ENCODE results near the gene AIF1L. TPM values are rescaled to one million over a fixed set of nuclear protein-coding genes. Genes with fewer than 3 reads are reported as not detected.

The AIF1L gene
- total RNA-seq, 1 donor from 2014 or later: 2.6 TPM

DNA sequence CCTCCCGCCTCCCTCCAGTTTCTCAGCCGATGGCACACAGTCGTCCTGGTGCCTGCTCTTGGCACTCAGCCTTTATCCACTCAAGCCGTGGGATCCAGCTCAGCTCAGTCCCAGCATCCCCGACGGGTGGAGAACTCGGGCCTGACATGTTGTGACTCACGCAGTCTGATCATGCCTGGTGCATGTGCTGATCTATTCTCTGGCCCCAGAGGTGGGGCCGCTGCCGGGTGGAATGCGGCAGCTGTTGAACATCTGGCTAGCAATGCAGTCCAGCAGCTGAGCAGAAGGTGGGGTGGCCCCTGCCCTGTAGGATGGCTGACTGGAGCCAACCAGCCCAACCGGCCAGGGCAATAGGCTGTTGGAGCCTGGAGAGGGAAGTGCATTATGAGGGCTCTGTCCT lies 1.7 kb upstream of the AIF1L start:
- peaks cover 9% of the 10 kb centered on the region for H3K27me3 ChIP-seq (ENCODE audit: control insufficient read depth, insufficient read depth, low read length)
- H3K36me3 ChIP-seq (ENCODE audit: control insufficient read depth, insufficient read depth, low read length): no peaks in the 10 kb centered on the region
- H3K4me3 ChIP-seq (ENCODE audit: low read depth, low read length): no peak overlapping the region
- FAIRE-seq (no peak), DNase-seq (ENCODE audit: low read depth) (peak; percentile 29)
- TF ChIP-seq, protein P1, sequence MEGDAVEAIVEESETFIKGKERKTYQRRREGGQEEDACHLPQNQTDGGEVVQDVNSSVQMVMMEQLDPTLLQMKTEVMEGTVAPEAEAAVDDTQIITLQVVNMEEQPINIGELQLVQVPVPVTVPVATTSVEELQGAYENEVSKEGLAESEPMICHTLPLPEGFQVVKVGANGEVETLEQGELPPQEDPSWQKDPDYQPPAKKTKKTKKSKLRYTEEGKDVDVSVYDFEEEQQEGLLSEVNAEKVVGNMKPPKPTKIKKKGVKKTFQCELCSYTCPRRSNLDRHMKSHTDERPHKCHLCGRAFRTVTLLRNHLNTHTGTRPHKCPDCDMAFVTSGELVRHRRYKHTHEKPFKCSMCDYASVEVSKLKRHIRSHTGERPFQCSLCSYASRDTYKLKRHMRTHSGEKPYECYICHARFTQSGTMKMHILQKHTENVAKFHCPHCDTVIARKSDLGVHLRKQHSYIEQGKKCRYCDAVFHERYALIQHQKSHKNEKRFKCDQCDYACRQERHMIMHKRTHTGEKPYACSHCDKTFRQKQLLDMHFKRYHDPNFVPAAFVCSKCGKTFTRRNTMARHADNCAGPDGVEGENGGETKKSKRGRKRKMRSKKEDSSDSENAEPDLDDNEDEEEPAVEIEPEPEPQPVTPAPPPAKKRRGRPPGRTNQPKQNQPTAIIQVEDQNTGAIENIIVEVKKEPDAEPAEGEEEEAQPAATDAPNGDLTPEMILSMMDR (IDR thresholded peaks at IDR 0.05; ENCODE audit: insufficient read depth, low read length, severe bottlenecking): no peak

DNA sequence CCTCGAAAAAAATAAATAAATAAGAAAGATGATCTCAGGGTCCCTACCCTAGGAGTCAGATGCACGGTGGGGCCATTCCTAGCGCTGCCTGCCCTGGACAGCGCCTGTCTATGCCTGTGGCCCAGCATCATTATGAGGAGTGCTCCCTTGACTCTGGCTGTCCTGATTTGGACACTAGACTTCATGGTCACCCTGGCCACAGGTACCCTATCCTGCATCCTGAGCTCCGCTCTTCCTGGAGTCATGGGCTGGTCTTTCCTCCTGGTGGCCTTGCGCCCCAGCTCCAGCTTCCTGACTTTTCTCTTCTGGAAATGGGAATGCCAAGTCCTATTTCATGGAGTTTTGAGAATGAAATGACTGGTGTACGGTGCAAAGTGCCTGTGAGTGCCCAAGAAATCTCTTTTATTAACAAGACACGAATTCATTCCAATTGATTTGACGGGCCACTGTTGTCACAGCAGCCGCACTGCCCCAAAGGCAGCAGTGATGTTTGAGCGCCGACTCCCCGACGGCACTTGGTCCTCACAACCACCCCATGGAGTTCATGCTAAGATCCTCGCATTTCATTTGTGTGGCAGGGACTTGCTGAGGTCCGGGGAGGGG lies 564 bp upstream of the AIF1L start:
- Histone ChIP-seq H3K4me3 (ENCODE audit: low read depth, low read length) (peak overlapping the region; percentile 32), H3K27me3 (ENCODE audit: control insufficient read depth, insufficient read depth, low read length) (peaks cover 9% of the 10 kb centered on the region), H3K36me3 (ENCODE audit: control insufficient read depth, insufficient read depth, low read length) (no peaks in the 10 kb centered on the region)
- DNase-seq (ENCODE audit: low read depth) (no peak), FAIRE-seq (no peak)
- TF ChIP-seq, protein P1 (IDR thresholded peaks at IDR 0.05; ENCODE audit: insufficient read depth, low read length, severe bottlenecking): no peak

- DNase-seq (ENCODE audit: low read depth): no peak
- H3K27me3 ChIP-seq (ENCODE audit: control insufficient read depth, insufficient read depth, low read length): peaks cover 9% of the 10 kb centered on the region
- TF ChIP-seq, protein P1 (IDR thresholded peaks at IDR 0.05; ENCODE audit: insufficient read depth, low read length, severe bottlenecking): no peak
- FAIRE-seq: no peak
- H3K36me3 ChIP-seq (ENCODE audit: control insufficient read depth, insufficient read depth, low read length): no peaks in the 10 kb centered on the region
- peak overlapping the region; percentile 32 for H3K4me3 ChIP-seq (ENCODE audit: low read depth, low read length)
Measured at GRCh38 chr9:131097126-131097947, 1.0 kb downstream of the AIF1L start.

GRCh38 chr9:131097948-131098278 lies 1.6 kb downstream of the AIF1L start:
- TF ChIP-seq, protein P1 (IDR thresholded peaks at IDR 0.05; ENCODE audit: insufficient read depth, low read length, severe bottlenecking): no peak
- H3K36me3 ChIP-seq (ENCODE audit: control insufficient read depth, insufficient read depth, low read length): no peaks in the 10 kb centered on the region
- H3K27me3 ChIP-seq (ENCODE audit: control insufficient read depth, insufficient read depth, low read length): peaks cover 9% of the 10 kb centered on the region
- FAIRE-seq (no peak), DNase-seq (ENCODE audit: low read depth) (no peak)
- no peak overlapping the region for H3K4me3 ChIP-seq (ENCODE audit: low read depth, low read length)

GRCh38 chr9:131098391-131099101 lies 2.2 kb downstream of the AIF1L start:
- H3K4me3 ChIP-seq (ENCODE audit: low read depth, low read length): no peak overlapping the region
- TF ChIP-seq, protein P1 (IDR thresholded peaks at IDR 0.05; ENCODE audit: insufficient read depth, low read length, severe bottlenecking): no peak
- no peaks in the 10 kb centered on the region for H3K36me3 ChIP-seq (ENCODE audit: control insufficient read depth, insufficient read depth, low read length)
- DNase-seq (ENCODE audit: low read depth) (no peak), FAIRE-seq (no peak)
- peaks cover 9% of the 10 kb centered on the region for H3K27me3 ChIP-seq (ENCODE audit: control insufficient read depth, insufficient read depth, low read length)
